Breast epithelium (tissue), 4 donors: ENCODE results near the gene SLC12A5. TPM values are rescaled to one million over a fixed set of nuclear protein-coding genes. Genes with fewer than 3 reads are reported as not detected.

Source experiments
- DNase-seq, 2 donors: peaks; one replicate each; pipeline ENCODE4 v3.0.0-alpha.2; 2019; ENCODE audit warnings: low spot score in 2 of 2
- H3K27ac ChIP-seq, 2 donors: fragments of 200-600 bp; sonication (generic) in 1 of 2; one replicate each; pipeline ENCODE4 v1.5.1; 2016 to 2019; ENCODE audit warnings: mild to moderate bottlenecking in 1 of 2
- H3K27me3 ChIP-seq, 2 donors: fragments of 200-600 bp; sonication (generic) in 1 of 2; one replicate each; pipeline versions ENCODE4 v1.5.1 to v1.6.0; 2017 to 2019; ENCODE audit warnings: control low read depth in 1 of 2, mild to moderate bottlenecking in 1 of 2
- H3K36me3 ChIP-seq: fragments of 200-600 bp; one replicate; pipeline ENCODE4 v1.5.1; 2019
- H3K4me1 ChIP-seq, 2 donors: fragments of 200-600 bp; sonication (generic); one replicate each; pipeline ENCODE4 v1.5.1; 2016 to 2019; ENCODE audit warnings: control low read depth in 1 of 2
- H3K4me3 ChIP-seq, 3 donors: fragments of 200-600 bp; sonication (generic); 1 replicate in 2 of 3; 2 replicates in 1 of 3; pipeline ENCODE4 v1.5.1; 2016 to 2019; ENCODE audit warnings: mild to moderate bottlenecking in 3 of 3, moderate library complexity in 2 of 3
- H3K9me3 ChIP-seq, 2 donors: fragments of 200-600 bp; sonication (generic) in 1 of 2; one replicate each; pipeline ENCODE4 v1.5.1; 2016 to 2019; ENCODE audit warnings: control low read depth in 1 of 2
- POLR2A ChIP-seq: fragments of 450-650 bp; IDR thresholded peaks from one replicate; pipeline ENCODE4 v1.6.1; 2016; ENCODE audit warnings: antibody characterized with exemption, mild to moderate bottlenecking, moderate library complexity
- POLR2AphosphoS5 ChIP-seq, 3 donors: sonication (generic); formaldehyde crosslinking; IDR thresholded peaks; one replicate each; pipeline ENCODE4 v1.6.1; 2017; ENCODE audit warnings: antibody characterized with exemption in 3 of 3
- intact Hi-C: fragments of 100-400 bp; cut with DNase I; formaldehyde crosslinking; loops from one replicate; pipeline ENCODE4 v1.15.1; 2023; ENCODE audit warnings: low total_unique reads
- total RNA-seq, 3 donors: library from RNA; depleted of rRNA; stranded (reverse); fragments of >200 nt; gene quantifications; one replicate each; pipeline ENCODE4 v1.1.0, GENCODE V29; 2016
- TF ChIP-seq, protein P1 (sequence below), 3 donors: fragments of 450-650 bp; IDR thresholded peaks; one replicate each; pipeline ENCODE4 v1.5.1; 2016 to 2017; ENCODE audit warnings: antibody characterized with exemption in 3 of 3, mild to moderate bottlenecking in 3 of 3, moderate library complexity in 3 of 3

SLC12A5 gene
- total RNA-seq, 3 donors from 2014 or later = 0.33 TPM; not detected in 2

DNA sequence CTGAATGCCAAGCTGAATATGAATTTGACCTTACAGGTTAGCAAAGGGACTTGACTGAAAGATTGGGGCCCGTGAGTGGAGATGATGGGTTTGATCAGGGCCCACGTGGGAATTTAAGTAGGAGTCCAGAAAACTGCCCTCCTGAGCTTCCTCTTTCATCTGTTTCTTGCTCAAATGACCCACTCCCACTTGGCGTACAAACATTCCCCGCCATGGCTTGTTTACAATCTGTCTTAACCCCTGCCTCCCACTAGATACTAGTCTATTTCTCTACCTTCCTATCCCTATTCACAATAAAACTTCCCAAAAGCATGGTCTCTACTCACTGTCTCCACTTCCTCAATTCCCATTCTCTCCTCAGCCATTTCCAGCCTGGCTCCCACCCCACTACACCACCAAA lies 10.9 kb upstream of the SLC12A5 start:
- H3K4me3 ChIP-seq = no peak overlapping the region
- peaks cover 4 to 10% of the 10 kb centered on the region in 2 donors for H3K4me1 ChIP-seq
- no peaks in the 10 kb centered on the region for H3K9me3 ChIP-seq
- peaks cover 6 to 93% of the 10 kb centered on the region in 2 donors for H3K27me3 ChIP-seq
- no peaks in the 10 kb centered on the region for H3K36me3 ChIP-seq
- no peak for TF ChIP-seq POLR2A
- TF ChIP-seq, protein P1, sequence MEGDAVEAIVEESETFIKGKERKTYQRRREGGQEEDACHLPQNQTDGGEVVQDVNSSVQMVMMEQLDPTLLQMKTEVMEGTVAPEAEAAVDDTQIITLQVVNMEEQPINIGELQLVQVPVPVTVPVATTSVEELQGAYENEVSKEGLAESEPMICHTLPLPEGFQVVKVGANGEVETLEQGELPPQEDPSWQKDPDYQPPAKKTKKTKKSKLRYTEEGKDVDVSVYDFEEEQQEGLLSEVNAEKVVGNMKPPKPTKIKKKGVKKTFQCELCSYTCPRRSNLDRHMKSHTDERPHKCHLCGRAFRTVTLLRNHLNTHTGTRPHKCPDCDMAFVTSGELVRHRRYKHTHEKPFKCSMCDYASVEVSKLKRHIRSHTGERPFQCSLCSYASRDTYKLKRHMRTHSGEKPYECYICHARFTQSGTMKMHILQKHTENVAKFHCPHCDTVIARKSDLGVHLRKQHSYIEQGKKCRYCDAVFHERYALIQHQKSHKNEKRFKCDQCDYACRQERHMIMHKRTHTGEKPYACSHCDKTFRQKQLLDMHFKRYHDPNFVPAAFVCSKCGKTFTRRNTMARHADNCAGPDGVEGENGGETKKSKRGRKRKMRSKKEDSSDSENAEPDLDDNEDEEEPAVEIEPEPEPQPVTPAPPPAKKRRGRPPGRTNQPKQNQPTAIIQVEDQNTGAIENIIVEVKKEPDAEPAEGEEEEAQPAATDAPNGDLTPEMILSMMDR (IDR thresholded peaks at IDR 0.05) = no peak
- no peak for TF ChIP-seq POLR2AphosphoS5 (IDR thresholded peaks at IDR 0.05)
- intact Hi-C loops = no loop called here
- H3K27ac ChIP-seq = no peak overlapping the region
- DNase-seq = no peak

DNA sequence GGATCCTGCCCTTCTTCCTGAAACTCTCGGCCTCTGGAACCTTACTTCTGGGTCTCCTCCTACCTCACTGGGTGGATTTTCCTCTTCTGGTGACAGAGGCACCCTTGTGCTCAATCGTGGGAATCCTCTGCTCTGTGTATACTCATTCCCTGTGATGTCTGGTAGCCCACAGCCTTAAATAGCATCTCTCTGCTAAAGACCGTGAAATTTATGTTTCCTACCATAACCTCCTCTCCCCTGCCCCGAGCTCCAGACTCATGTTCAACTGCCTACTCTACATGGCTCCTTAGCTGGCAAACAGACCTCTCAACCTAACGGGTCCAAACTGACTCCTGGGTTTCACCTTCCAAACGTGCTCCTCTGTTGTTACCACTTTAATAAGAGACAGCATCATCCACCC lies 10.4 kb upstream of the SLC12A5 start:
- Histone ChIP-seq H3K4me1 (peaks cover 4 to 10% of the 10 kb centered on the region in 2 donors), H3K27me3 (peaks cover 6 to 93% of the 10 kb centered on the region in 2 donors), H3K27ac (no peak overlapping the region), H3K36me3 (no peaks in the 10 kb centered on the region), H3K4me3 (no peak overlapping the region), H3K9me3 (no peaks in the 10 kb centered on the region)
- no peak for DNase-seq
- intact Hi-C loops = no loop called here
- no peak for TF ChIP-seq POLR2A
- no peak for TF ChIP-seq POLR2AphosphoS5 (IDR thresholded peaks at IDR 0.05)
- TF ChIP-seq, protein P1 (IDR thresholded peaks at IDR 0.05) = no peak

DNA sequence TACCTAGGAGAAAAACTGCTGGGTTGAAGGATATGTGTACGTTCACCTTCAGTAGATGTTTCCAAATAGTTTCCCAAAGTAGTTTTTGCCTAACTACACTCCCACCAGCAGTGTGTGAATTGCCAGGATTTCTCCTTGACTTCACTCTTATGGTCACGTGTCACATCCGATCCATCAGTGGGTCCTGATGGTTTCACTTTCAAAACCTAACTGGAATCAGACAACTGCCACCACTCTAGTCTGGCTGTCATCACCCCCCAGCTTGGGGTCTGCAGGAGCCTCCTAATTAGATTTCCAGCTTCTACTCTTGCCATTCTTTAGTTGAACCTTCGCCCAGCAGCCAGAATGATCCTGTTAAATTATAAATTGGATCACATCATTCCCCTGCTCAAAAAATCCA lies 8.5 kb upstream of the SLC12A5 start:
- Histone ChIP-seq H3K27ac (no peak overlapping the region), H3K36me3 (no peaks in the 10 kb centered on the region), H3K9me3 (no peaks in the 10 kb centered on the region), H3K27me3 (peaks cover 6 to 95% of the 10 kb centered on the region in 2 donors), H3K4me3 (no peak overlapping the region), H3K4me1 (peaks cover 4 to 10% of the 10 kb centered on the region in 2 donors)
- DNase-seq = no peak
- TF ChIP-seq, protein P1 (IDR thresholded peaks at IDR 0.05) = no peak
- TF ChIP-seq POLR2AphosphoS5 (IDR thresholded peaks at IDR 0.05) (no peak), POLR2A (no peak)
- intact Hi-C loops = no loop called here

DNA sequence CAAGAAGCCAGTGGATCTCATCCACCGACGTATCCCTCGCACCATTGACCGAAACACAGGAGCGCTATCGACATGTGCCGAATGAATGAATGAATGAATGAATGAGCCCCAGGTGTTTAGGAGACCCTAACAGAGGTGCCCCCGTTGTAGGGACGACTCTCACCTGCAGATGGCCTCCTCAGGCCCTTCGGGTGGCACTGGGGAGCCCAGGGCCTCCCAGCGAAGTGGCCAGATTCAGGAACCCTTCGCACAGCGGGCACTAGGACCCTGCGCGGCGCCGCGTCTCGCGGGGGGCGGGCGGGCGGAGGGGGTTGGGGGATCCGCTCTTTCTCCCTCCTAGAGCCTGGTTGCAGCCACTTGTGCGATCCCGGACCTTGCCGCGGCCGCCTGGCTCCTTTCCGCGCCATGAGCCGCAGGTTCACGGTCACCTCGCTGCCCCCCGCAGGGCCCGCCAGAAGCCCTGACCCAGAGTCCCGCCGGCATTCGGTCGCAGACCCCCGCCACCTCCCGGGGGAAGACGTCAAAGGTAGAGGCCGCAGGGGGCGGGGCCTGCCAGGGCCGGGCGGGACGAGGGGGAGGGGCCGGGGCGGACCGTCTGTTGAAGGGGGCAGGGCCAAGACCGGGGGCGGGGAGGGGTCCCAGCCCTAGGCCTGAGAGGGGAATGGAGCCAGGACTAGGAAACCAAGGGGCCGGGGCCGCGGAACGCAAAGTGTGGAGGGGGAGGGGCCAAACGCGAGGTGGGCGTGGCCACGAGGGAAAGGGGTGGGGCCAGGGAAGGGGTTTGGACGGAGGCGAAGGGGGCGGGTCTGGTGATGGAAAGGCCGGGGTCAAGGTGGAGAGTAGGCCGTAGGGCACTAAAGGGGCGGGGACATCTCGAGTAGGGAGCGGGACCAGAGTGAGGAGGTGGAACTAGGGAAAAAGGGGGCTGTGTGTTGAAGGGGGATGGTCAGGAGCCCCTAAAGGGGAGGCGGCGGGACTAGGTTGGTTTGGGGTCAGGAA lies 7.4 kb upstream of the SLC12A5 start:
- Histone ChIP-seq H3K27me3 (peaks cover 6 to 95% of the 10 kb centered on the region in 2 donors), H3K4me3 (peak overlapping the region; percentile 24 to 59 (median 38)), H3K4me1 (peaks cover 4 to 10% of the 10 kb centered on the region in 2 donors), H3K27ac (no peak overlapping the region), H3K9me3 (no peaks in the 10 kb centered on the region), H3K36me3 (no peaks in the 10 kb centered on the region)
- no peak for DNase-seq
- intact Hi-C loops = no loop called here
- TF ChIP-seq, protein P1 (IDR thresholded peaks at IDR 0.05) = no peak
- TF ChIP-seq POLR2AphosphoS5 (IDR thresholded peaks at IDR 0.05) = no peak
- no peak for TF ChIP-seq POLR2A
